Measurements from ENCODE around the gene ZNF789. TPM values are rescaled to one million over a fixed set of nuclear protein-coding genes. Genes with fewer than 3 reads are reported as not detected.

ZNF789 gene
- total and polyA plus RNA-seq, 2 donors (not counting 3 experiments of a cell fraction or from before 2014, with no cell fraction given): 11.6 to 21.6 TPM

- CTCF ChIA-PET: no interaction called here
Observed at GRCh38 chr7:99531354-99531765, 58.7 kb downstream of the ZNF789 start.

More at GRCh38 chr7:99531354-99531765, 58.7 kb downstream of the ZNF789 start:
- Histone ChIP-seq H3K9me3 (replicated peaks; ENCODE audit: control insufficient read depth, insufficient read depth, low read length) (peaks cover 15% of the 10 kb centered on the region), H3K9me1 (replicated peaks; ENCODE audit: control insufficient read depth, extremely low read depth, insufficient read depth, low read length) (no peaks in the 10 kb centered on the region), H3K27me3 (ENCODE audit: control insufficient read depth in 2 of 2, insufficient read depth in 2 of 2, low read length in 2 of 2) (no peaks in the 10 kb centered on the region), H2AFZ (ENCODE audit: low read depth, low read length) (no peak overlapping the region), H3K9ac (replicated peaks; ENCODE audit: extremely low read depth, insufficient read depth, low read length) (no peak overlapping the region), H3K4me3 (replicated peaks in 1 of 3; ENCODE audit: insufficient read depth in 1 of 3, low read depth in 1 of 3, low read length in 3 of 3) (no peak overlapping the region), H4K20me1 (replicated peaks; ENCODE audit: control insufficient read depth, extremely low read depth, insufficient read depth, low read length) (no peaks in the 10 kb centered on the region), H3K4me1 (ENCODE audit: control insufficient read depth, extremely low read depth, insufficient read depth, low read length) (no peaks in the 10 kb centered on the region), H3K79me2 (ENCODE audit: control insufficient read depth, insufficient read depth, low read length) (no peaks in the 10 kb centered on the region), H3K4me2 (ENCODE audit: insufficient read depth, low read length) (no peak overlapping the region), H3K27ac (ENCODE audit: insufficient read depth, low read depth, low read length) (no peak overlapping the region), H3K36me3 (ENCODE audit: control insufficient read depth in 2 of 2, extremely low read depth in 1 of 2, insufficient read depth in 2 of 2, low read length in 2 of 2) (peaks cover 14 to 18% of the 10 kb centered on the region in 2 experiments)
- intact Hi-C loops (cut with micrococcal nuclease): no loop called here
- POLR2A ChIA-PET: no interaction called here
- no peak for TF ChIP-seq EZH2 (IDR thresholded peaks at IDR 0.05; ENCODE audit: borderline replicate concordance, low read depth, low read length, severe bottlenecking)
- TF ChIP-seq JUN (IDR thresholded peaks at IDR 0.05; ENCODE audit: borderline replicate concordance, insufficient read depth, insufficient read length, low read depth): no peak
- TF ChIP-seq POLR2AphosphoS5 (IDR thresholded peaks at IDR 0.05; ENCODE audit: insufficient read depth, low read depth, low read length): no peak
- no peak for TF ChIP-seq FOS (IDR thresholded peaks at IDR 0.05; ENCODE audit: borderline replicate concordance, insufficient read depth, low read length)
- TF ChIP-seq, protein P1, sequence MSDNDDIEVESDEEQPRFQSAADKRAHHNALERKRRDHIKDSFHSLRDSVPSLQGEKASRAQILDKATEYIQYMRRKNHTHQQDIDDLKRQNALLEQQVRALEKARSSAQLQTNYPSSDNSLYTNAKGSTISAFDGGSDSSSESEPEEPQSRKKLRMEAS (IDR thresholded peaks at IDR 0.05; ENCODE audit: insufficient read depth, insufficient read length): no peak
- no peak for TF ChIP-seq MYC (IDR thresholded peaks at IDR 0.05; ENCODE audit: low read depth, low read length)
- TF ChIP-seq GATA2 (IDR thresholded peaks at IDR 0.05; ENCODE audit: insufficient read depth, insufficient read length, low read depth, low read length): no peak
- no peak for TF ChIP-seq POLR2A (IDR thresholded peaks at IDR 0.05; ENCODE audit: low read depth, low read length)
- TF ChIP-seq, protein P2, sequence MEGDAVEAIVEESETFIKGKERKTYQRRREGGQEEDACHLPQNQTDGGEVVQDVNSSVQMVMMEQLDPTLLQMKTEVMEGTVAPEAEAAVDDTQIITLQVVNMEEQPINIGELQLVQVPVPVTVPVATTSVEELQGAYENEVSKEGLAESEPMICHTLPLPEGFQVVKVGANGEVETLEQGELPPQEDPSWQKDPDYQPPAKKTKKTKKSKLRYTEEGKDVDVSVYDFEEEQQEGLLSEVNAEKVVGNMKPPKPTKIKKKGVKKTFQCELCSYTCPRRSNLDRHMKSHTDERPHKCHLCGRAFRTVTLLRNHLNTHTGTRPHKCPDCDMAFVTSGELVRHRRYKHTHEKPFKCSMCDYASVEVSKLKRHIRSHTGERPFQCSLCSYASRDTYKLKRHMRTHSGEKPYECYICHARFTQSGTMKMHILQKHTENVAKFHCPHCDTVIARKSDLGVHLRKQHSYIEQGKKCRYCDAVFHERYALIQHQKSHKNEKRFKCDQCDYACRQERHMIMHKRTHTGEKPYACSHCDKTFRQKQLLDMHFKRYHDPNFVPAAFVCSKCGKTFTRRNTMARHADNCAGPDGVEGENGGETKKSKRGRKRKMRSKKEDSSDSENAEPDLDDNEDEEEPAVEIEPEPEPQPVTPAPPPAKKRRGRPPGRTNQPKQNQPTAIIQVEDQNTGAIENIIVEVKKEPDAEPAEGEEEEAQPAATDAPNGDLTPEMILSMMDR (IDR thresholded peaks at IDR 0.05; ENCODE audit: extremely low read depth in 1 of 2, insufficient read depth in 1 of 2, low read depth in 1 of 2, low read length in 2 of 2): no peak
- dilution Hi-C loops (cut with MboI; ENCODE audit: extremely low pct_ligation_motif_present, low sequenced_read_pairs): no loop called here
- FAIRE-seq: no peak
- DNase-seq (ENCODE audit: low read depth, low spot score): no peak
- BruUV-seq (replicated peaks): no TSS peak
